Esophagus muscularis mucosa (tissue), 3 donors: Measurements from ENCODE around the gene KIFBP.
"Not testable (repeated sequence)": the region's sequence is repeated elsewhere in the genome, so short reads cannot be mapped to it uniquely, and the experiment has no call there.

Experiments used
- POLR2A ChIP-seq: fragments of 450-650 bp; IDR thresholded peaks from one replicate; pipeline ENCODE4 v1.6.1; 2017; ENCODE audit warnings: antibody characterized with exemption, moderate library complexity, mild to moderate bottlenecking, low read depth
- TF ChIP-seq, protein P1 (sequence below), 3 experiments: fragments of 200-600 bp in 2 of 3; fragments of 450-650 bp in 1 of 3; sonication (generic) in 2 of 3; IDR thresholded peaks; one replicate each; pipeline ENCODE4 v1.5.1; 2017 to 2019; ENCODE audit warnings: antibody characterized with exemption in 3 of 3, mild to moderate bottlenecking in 2 of 3, moderate library complexity in 1 of 3

DNA sequence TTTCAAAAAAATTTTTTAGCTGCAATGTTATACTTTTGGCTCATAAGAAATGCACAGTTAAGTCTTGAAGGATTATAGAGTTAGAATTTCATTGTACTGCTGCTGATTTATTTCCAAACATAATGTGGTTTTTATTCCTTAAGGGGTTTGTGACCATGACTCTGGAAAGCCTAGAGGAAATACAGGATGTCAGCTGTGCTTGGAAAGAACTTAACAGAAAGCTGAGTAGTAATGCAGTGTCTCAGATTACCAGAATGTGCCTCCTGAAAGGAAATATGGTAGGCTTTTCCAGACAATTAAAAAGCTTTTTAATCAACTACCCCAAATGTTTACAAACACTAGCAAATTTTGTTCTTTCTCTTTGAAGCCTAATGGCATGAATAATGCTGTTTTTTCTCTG is 47.7 kb upstream of the KIFBP start:
- TF ChIP-seq POLR2A, result not testable (repeated sequence)
- TF ChIP-seq, protein P1, sequence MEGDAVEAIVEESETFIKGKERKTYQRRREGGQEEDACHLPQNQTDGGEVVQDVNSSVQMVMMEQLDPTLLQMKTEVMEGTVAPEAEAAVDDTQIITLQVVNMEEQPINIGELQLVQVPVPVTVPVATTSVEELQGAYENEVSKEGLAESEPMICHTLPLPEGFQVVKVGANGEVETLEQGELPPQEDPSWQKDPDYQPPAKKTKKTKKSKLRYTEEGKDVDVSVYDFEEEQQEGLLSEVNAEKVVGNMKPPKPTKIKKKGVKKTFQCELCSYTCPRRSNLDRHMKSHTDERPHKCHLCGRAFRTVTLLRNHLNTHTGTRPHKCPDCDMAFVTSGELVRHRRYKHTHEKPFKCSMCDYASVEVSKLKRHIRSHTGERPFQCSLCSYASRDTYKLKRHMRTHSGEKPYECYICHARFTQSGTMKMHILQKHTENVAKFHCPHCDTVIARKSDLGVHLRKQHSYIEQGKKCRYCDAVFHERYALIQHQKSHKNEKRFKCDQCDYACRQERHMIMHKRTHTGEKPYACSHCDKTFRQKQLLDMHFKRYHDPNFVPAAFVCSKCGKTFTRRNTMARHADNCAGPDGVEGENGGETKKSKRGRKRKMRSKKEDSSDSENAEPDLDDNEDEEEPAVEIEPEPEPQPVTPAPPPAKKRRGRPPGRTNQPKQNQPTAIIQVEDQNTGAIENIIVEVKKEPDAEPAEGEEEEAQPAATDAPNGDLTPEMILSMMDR (IDR thresholded peaks at IDR 0.05), result not testable (repeated sequence)
